ENCODE results near the gene ZNF148.

ZNF148 gene

DNA sequence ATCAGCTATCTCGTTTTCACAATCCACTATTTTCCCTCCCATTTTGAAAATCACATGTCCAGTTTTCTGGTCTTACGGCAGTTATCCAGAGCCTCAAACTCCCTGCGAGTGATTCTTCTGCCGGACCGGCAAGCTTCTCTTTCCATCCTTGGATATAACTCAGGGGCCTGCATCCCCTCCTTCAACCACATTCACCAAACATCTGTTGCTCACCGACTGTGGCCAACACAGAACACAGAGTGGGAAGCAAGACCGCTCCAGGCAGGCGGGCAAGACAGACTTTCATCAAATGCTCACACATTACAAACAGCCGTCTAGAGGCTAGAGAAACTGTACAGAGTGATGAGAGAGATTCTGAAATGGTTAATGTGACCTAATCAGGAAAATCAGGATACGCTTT is 154.9 kb downstream of the ZNF148 start:
- DNase-seq (ENCODE audit: low read depth) = no peak

DNA sequence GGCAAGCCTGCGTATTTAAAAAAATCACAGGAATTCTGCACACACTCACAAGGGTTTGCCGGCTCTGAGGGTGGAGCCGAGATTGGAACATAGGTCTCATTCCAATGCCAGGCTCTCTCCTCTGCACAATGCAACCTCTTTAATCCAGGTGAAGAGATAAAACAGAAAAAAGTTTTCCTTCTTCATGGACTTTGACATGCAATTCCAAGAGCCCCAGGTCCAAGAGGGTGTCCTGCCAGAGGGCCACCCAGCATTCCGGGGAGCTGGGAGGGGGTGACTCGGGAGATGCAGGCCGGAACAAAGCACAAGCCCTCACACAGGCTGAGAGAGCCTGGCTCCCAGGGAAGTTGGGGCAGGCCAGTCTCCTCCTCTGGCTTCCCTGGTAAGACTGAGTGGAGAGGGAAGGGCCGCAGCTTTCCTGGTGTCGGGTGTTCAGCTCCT is 155.8 kb downstream of the ZNF148 start:
- DNase-seq (ENCODE audit: low read depth) = no peak

DNA sequence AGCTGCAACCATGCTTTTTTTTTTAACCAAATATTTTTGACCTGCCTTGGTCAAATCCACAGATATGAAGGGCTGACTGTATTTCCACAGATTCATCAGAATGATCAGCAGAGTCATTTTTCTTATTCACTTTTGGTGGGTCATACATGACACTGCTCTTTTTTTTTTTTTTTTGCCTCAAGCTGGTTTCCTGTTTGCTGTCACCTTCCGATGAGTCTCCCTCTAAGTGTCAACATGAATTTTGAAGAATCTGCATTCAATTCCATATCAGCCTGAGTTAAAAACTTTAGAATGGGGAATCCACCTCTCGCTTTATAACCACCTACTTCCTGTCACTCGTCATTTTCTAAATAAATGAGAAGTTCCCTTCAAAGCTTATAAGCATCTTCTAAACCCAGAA is 160.4 kb downstream of the ZNF148 start:
- DNase-seq (ENCODE audit: low read depth) = no peak

DNA sequence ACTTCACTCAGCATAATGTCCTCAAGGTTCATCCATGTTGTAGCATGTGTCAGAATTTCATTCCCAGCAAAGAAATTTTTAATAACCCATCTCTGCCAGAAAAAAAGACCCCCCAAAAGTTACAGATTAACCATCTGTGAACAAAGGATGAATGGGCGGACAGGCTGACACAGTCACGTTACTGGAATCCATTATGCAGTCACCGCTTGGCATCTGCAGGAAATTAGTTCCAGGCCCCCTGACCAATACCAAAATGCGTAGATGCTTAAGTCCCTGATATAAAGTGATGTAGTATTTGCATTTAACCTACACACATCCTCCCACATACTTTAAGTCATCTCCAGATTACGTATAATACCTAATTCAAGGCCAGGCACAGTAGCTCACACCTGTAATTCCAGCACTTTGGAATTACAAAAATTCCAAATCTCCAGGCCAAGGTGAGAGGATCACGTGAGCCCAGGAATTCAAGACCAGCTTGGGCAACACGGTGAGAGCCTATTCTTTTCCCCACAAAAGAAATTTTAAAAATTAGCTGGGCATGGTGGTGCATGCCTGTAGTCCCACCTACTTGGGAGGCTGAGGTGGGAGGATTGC is 161.1 kb downstream of the ZNF148 start:
- DNase-seq (ENCODE audit: low read depth) = no peak

DNA sequence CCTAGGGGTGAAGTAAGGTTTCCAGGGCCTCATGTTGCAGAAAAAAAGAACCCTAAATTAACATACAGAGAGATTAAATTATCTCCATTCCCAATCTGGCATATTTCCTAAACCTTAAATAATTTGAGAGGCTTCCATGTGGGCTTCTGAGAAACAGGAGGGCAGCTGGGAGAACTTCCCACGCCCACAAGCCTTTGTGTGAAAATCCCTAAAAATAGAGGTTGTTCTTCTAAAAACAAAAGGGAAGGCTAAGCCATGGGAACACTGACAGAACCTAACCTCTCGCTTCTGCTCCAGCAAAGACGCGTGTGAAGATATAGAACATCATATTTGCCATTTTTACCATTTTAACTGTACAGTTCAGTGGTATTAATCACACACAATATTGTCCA is 161.8 kb downstream of the ZNF148 start:
- no peak for DNase-seq (ENCODE audit: low read depth)

DNA sequence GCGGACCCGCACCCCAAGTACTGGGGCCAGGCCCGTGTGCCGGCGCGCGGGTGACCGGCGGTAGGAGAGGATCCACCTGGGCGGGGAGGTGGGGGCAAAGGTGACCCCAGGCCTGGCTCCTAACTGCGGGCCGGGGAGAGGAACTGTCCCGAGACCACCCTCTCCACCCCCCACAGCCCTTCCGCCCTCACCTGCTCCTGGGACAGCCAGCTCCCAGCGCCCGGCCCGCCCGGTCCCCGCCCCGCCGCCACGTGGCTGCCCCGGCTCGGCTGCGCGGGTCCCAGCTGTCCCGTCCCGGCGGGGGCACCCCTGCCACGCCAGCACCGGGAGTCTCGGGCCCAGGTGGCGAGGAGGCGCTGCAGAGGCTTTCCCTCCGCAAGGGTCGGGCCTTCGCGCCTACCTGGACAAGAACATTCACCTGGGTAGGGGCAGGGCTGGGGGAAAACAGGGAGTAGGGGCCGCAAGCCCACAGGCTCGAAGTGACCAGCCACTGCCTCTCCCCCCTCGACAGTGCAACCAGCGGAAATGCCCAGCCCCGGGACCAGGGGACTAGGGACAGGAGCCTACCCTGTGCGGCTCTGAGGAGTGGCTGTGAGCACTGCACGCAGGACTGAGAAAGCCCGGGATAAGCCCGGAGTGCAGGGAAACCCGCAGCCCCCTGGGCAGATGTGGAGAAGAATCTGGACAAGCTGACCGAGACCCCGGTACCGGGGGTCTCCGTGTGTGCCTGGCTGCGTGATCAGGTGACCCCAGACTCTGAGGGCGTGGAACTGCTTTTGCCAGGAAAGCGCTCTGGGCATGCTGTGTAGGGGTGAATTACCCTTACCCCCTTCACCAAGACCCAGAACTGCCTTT is 162.4 kb downstream of the ZNF148 start, which contains the start of gene SLC12A8:
Gene SLC12A8, minus strand, starts transcription at position 240 of the 855 bp plus-strand sequence. CDS start 1,399 bp downstream, outside the sequence.
- DNase-seq (ENCODE audit: low read depth) = no peak

DNA sequence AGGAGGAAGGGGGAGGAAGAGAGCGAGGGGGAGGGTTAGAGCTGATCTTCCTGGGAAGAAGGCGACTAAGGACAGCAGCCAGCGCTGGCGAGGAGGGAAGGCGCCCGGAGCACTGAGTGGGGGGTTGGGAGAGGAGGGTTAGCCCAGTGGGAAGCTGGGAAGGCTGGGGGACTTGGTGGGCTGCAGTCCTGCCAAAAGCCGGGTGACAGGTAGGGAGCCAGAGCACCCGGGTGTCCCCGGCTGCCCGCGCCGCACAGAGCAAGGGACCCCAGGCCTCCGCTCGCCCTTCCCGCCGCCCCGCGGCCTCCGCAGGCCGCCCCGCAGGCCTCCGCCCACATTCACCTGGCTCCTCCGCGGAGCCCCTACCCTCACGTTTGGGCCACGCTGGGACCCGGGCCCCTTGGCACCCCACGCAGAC is 163.0 kb downstream of the ZNF148 start:
- no peak for DNase-seq (ENCODE audit: low read depth)

DNA sequence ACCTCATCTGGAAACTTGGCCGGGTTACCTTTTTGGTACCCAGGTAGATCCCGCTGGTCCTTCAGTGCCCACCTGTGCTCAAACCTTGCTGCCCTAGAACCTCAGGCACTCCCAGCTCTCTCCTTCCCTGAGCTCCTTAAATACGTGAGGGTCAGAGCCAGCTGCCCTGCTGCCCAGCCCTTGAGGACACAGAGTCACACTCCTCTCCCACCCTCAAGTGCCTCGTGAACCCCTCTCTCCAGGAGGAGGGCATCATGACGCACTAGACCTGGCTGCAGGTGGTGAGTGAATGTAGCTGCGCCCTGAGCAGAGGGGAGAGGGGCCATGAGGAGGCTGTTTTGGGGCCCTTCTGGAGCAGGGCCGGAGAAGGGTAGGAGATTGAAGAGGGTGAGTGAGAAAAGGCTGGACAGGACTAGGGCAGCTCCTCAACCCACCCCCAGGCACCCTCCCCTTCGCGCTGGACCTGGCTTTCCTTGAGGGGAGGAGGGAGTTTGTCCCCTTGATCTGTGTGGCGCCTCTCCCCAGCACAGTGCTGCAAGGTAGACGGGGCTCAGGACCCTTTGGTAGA is 163.5 kb downstream of the ZNF148 start:
- DNase-seq (ENCODE audit: low read depth) = no peak

DNA sequence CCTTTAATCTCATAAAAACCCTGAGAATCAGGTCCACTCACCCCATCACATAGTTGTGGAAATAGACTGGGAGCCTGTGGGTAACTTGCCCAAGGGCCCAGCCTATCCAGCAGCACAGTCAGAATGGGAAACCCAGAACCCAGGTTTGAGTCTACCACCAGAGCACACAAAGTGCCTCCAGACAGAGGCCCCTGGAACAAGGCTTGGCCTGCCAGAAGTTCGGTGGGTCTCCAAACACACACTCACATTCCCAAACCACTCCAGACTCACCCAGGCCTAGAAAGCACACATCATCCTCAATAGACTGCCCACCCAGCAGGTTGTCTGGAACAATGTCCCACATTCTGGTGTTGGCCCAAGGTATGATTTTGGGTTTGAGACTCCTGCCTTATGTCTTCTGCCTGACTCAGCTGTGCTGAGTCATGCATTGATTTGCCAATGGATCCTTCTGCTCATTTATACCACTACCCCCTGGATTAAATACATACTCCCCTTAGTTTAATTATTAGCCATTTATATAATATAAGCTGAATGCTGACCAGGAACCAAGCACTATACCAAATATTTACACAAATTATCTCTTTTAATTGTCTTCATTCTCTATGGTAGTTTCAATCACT is 167.1 kb downstream of the ZNF148 start:
- DNase-seq (ENCODE audit: low read depth) = no peak

DNA sequence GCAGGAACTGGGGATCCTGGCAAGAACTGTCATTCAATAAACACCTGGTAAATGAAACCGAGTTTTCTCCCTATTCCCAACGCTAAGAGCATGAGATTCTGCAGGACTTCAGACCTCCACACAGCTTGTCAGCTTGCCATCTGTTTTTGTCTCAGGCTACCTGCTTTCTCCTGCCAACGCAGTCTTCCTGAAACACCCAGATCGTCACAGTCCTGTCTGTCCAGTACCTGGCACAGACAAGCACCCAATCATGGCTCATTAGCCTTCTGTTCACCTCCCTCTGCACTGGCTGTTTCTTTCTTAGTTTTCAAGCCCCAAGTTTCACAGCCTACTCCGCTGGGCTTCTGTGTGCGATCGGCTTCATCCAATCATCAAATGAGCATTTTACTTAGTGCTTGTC is 167.6 kb downstream of the ZNF148 start:
- DNase-seq (ENCODE audit: low read depth) = no peak

DNA sequence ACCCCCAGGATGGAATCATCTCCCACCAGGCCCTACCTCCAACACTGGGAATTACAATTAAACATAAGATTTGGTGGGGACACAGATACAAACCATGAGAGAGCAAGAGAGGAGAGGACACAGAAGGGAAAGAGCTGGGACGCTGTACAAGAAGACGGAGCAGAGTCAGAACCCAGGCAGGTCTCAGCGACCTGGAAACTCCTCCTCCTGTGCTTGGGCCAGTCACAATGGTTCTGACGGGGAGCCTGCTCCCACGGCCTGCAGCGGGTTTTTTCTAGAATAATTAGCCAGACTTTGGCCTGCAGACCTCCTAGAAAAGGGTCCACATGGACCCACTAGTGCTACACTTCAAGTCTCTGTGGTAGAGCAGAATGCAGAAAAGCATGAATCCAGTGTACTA is 168.2 kb downstream of the ZNF148 start:
- no peak for DNase-seq (ENCODE audit: low read depth)

DNA sequence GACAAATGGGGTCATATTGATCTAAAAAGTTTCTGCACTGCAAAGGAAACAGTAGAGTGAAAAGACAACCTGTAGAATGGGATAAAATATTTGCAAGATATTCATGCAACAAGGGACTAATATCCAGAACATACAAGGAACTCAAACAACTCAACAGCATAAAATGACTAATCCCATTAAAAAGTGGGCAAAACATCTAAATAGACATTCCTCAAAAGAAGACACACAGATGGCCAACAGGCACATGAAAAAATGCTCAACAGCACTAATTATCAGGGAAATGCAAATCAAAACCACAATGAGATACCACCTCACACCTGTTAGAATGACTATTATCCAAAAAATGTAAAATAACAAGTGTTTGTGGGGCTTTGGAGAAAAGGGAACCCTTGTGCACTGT is 171.4 kb downstream of the ZNF148 start:
- DNase-seq (ENCODE audit: low read depth) = no peak

DNA sequence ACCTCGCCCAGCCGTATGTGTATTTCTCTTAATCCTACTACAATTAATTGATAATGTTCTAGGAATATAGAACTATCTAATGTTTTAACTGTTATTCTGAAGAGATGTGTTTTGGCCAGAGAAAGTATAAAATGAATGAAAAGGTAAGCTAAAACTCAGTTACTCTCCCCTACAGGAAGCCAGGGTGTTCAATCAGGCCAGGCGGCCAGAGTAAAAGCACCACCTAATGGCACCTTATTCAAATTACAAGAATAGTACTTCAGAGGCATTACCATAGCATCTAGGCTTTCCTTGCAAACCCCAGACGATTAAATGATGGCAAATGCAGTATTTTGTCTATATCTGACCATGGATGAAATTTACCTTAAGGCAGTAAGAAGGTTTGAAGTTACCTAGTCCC is 172.9 kb downstream of the ZNF148 start:
- no peak for DNase-seq (ENCODE audit: low read depth)

DNA sequence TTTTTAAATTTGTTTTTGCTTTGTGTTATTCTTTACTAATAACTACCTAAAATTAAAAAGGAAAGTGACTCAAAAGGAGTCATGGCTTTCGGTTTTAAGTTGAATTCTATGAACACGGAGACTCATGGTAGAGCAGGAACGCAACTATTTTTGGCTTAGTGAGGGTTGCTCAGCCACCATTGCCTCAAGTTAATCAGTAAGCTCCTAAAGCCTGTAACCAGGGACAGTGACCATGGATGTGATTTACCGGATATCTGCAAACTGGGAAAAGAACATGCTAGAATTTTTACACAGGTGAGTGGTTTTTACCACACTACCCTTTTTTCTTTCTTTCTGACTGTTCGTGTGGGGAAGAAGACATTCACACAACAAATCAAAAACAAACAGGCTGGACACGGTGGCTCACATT is 174.4 kb downstream of the ZNF148 start:
- DNase-seq (ENCODE audit: low read depth) = no peak

DNA sequence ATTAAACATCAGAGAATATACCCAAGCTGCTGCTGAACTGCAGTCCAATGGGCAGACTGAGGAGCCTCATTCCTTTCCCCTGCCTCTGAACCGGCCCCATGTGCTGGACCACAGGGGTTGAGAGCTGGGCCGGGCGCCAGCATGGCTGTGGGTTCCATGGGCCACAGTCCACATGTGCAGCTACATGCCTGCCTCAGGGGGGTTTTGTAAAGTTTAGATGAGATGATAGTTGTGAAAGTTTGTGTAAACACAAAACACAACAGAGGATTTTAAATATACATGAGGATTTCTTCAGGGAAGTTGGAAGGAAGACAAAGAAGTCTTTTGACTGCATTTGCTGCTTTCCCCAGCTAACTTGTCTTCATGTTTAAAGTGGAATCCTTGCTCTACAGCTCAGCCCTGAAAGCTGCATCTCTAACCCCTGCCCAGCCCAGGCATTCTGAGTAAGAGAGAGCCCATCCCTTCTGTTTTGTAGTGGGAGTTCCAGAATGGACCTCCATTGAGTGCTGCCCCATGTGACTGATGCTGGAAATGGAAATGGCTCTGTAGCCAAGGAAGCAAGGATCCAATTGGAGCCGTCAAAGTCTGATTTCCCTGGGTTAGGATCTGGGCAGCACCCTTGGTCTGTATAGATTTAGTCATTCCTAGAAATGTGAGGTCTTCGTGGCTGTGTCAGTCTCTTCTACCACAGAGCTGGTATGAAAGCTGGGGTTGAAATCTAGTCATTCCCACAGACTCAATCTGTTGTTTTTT is 180.1 kb downstream of the ZNF148 start:
- no peak for DNase-seq (ENCODE audit: low read depth)

DNA sequence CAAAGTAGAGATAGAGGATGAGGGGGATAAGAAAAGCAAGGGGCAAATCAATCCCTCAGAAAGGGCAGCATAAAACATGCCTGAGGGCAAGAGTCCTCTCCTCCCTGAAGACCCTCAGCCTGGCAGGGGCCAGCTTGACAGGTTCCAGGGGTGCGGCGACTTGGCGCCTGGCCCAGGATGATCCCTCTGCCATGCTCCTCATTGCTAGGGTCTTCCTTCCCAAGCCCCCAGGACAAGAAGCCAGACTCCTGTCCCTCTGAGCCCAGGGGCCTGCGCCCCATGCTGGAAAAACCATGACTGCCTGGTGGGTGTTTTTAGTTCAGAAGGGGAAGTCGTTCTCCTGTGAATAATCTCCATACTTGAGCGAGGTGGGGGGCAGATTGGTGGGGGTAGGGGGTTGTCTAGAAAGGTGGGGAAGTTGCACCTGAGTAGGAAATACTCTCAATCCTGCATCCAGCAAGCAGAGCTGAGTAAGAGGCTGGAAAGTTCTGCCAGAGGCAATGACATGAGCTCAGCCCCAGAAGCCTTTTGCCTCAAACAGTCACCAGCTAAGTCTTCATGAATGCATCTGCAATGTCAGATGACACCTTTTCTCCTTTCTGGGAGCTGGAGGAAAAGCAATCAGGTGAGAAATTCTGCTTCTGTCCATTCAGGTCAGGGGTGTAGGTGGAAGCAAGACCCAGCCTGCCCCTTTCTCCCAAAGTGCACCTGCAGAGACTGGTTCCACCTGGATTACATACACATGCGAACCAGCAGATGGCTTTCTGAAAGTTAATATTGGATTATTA is 180.9 kb downstream of the ZNF148 start:
- no peak for DNase-seq (ENCODE audit: low read depth)

DNA sequence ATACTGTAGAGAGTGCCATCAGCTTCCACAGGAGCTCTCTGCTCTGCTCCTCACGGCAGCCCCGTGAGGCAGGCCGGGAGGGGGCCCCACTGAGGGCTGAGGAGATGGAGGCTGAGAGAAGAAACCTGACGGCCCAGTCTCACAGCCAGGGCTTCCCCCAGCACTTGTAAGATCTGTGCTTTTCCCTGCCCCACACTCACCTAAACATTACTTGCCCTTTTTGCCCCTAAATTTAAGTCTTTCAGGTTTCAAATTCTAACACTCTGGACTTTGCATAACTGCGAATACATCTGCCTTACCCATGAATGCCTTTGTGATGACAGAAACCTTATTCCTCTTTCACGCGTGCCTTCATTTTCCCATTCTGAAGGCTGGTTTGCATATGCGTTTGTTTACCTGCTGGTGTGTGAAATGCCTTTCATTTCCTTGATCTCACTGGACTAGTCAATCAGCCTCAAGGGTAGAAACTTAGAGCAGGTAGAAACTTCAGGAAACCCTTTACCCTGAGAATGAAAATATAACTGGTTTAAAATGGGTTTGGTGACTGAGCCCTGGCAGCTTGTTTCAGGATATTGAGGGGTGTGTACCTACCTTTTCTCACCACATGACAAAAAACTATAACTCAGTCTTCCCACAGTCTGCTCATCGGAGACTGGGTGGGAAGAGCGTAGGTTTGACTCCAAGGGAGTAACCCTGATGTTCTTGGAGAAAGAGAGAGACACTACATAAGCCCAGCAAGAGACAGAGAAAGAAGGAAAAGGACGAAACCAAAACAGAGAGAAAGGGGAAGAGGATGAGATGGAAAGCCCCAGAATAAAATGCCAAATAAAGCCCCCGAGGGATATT is 182.7 kb downstream of the ZNF148 start:
- no peak for DNase-seq (ENCODE audit: low read depth)

DNA sequence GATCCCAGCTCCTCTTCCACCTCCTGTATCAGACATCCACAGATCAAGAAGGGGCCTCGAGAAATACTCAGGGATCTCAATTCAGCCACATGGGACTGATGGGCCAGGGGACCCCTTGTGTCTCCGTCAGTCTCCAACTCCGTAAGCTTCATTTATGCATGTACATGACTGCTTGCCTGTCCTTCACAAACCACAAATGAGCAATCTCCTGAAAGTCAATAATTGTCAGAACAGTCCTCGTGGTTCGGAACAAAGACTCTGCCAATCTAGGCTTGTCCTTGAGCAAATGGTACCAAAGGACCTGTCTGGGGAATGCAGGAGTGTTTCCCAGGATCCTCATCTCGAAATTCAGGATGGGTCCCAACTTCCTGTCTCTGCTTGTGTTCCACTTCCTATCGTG is 183.4 kb downstream of the ZNF148 start:
- DNase-seq (ENCODE audit: low read depth) = no peak

DNA sequence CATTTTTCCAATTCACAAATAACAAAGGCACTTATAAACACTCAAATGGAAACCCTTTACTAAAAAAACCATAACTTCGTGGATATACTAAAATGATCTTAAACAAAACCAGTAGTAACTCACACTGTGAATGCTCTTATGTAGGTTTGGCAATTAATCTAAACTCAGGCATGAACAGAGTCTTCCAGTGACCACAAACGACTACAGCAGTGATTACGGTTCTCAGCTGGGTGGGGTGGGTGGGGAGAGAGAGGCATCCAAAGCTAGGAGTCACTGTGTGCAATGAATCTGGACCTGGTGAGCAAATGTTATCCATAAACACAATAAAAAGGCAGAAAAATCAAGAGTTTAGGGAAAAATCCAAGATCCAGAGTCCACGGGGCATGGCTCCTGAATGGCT is 183.9 kb downstream of the ZNF148 start:
- no peak for DNase-seq (ENCODE audit: low read depth)

DNA sequence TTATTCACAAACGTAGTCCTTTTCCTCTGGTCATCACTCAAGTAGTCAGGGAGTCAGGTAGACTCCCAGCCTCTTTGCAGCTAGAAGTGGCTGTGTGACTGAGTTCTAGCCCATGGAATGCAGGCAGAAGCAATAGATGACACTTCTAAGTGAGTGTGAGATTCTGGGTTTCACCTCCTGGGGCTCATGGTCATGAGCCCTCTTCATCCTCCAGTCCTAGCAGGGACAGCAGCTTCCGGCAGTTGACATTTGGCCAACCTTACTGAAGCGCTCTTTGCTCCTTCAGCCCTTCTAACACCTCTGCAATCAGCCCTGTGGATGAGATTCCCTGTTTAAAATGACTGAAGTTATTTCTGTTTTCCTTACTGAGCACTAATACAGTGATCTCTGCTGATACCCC is 184.3 kb downstream of the ZNF148 start:
- no peak for DNase-seq (ENCODE audit: low read depth)

All from activated T-cell treated with anti-CD3 and anti-CD28 coated beads for 24 hours (primary cell).